Lower lobe of right lung (tissue), 2 donors: ENCODE data around the gene RASGEF1B. TPM values are rescaled to one million over a fixed set of nuclear protein-coding genes. Genes with fewer than 3 reads are reported as not detected.

Experiments
- ATAC-seq, 2 donors: fragments of 200-7000 bp; cut with Tn5 transposase; one replicate each; pipeline ENCODE4 v1.9.1; 2020 to 2022; ENCODE audit warnings: mild to moderate bottlenecking in 2 of 2, moderate library complexity in 2 of 2
- DNase-seq: peaks from one replicate; pipeline ENCODE4 v3.0.0-alpha.2; 2020
- H3K27ac ChIP-seq: fragments of 200-600 bp; one replicate; pipeline ENCODE4 v1.8.0; 2022
- H3K27me3 ChIP-seq: fragments of 200-600 bp; one replicate; pipeline ENCODE4 v1.8.0; 2022; ENCODE audit warnings: low read depth
- H3K36me3 ChIP-seq: fragments of 200-600 bp; one replicate; pipeline ENCODE4 v1.8.0; 2022; ENCODE audit warnings: mild to moderate bottlenecking
- H3K4me1 ChIP-seq: fragments of 200-600 bp; one replicate; pipeline ENCODE4 v1.8.0; 2022
- H3K4me3 ChIP-seq: fragments of 200-600 bp; one replicate; pipeline ENCODE4 v1.8.0; 2022; ENCODE audit warnings: mild to moderate bottlenecking
- H3K9me3 ChIP-seq: fragments of 200-600 bp; one replicate; pipeline ENCODE4 v1.8.0; 2022
- intact Hi-C: fragments of 100-400 bp; cut with DNase I; formaldehyde crosslinking; loops from one replicate; pipeline ENCODE4 v1.11.0; 2022
- total RNA-seq: library from RNA; stranded (reverse); fragmentation: NEBNext Ultra II Directional; extraction: Animal tissue kit (Norgen Biotek cat#: 25700); gene quantifications from one replicate; pipeline ENCODE4 v1.2.1, GENCODE V29; 2021
- TF ChIP-seq, protein P1 (sequence below): fragments of 200-600 bp; IDR thresholded peaks from one replicate; pipeline ENCODE4 v1.8.0; 2022; ENCODE audit warnings: antibody characterized with exemption, mild to moderate bottlenecking
- donor health status: DM: no; HTN: yes; CAD: no; lungs with severe emphysema.

The RASGEF1B gene
- total RNA-seq, 1 donor from 2014 or later = 63.0 TPM

GRCh38 chr4:81436941-81437574 is 34.6 kb downstream of the RASGEF1B start:
- DNase-seq (no peak), ATAC-seq (no peak)
- no peak overlapping the region for H3K4me3 ChIP-seq
- TF ChIP-seq, protein P1, sequence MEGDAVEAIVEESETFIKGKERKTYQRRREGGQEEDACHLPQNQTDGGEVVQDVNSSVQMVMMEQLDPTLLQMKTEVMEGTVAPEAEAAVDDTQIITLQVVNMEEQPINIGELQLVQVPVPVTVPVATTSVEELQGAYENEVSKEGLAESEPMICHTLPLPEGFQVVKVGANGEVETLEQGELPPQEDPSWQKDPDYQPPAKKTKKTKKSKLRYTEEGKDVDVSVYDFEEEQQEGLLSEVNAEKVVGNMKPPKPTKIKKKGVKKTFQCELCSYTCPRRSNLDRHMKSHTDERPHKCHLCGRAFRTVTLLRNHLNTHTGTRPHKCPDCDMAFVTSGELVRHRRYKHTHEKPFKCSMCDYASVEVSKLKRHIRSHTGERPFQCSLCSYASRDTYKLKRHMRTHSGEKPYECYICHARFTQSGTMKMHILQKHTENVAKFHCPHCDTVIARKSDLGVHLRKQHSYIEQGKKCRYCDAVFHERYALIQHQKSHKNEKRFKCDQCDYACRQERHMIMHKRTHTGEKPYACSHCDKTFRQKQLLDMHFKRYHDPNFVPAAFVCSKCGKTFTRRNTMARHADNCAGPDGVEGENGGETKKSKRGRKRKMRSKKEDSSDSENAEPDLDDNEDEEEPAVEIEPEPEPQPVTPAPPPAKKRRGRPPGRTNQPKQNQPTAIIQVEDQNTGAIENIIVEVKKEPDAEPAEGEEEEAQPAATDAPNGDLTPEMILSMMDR = no peak
- no peaks in the 10 kb centered on the region for H3K27me3 ChIP-seq
- H3K27ac ChIP-seq = no peak overlapping the region
- H3K36me3 ChIP-seq = peaks cover 91% of the 10 kb centered on the region
- intact Hi-C loops = no loop called here
- H3K9me3 ChIP-seq = no peaks in the 10 kb centered on the region
- no peaks in the 10 kb centered on the region for H3K4me1 ChIP-seq

DNA sequence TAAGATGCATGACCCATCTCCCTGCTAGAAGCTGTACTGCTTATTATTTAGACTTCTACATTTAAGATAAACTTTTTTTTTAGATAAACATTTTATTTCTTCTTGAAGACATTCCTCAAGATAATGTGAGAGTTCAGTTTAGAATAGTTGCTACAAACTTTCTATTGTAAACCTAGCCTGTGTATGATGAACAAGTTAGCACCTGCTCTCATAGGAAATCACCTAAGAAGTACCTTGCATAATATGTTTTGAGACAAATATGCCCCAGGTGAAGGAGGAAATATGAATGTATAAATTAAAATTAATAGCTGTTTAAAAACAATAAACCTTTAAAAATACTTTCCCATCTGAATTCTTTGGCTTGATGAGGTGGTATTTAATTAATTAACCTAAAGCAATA is 35.6 kb downstream of the RASGEF1B start:
- TF ChIP-seq, protein P1 = no peak
- Histone ChIP-seq H3K4me1 (no peaks in the 10 kb centered on the region), H3K4me3 (no peak overlapping the region), H3K27me3 (no peaks in the 10 kb centered on the region), H3K9me3 (no peaks in the 10 kb centered on the region), H3K36me3 (peaks cover 91% of the 10 kb centered on the region), H3K27ac (no peak overlapping the region)
- no peak for DNase-seq
- no peak for ATAC-seq
- intact Hi-C loops = no loop called here

- Histone ChIP-seq H3K4me3 (no peak overlapping the region), H3K27me3 (no peaks in the 10 kb centered on the region), H3K36me3 (peaks cover 87% of the 10 kb centered on the region), H3K9me3 (no peaks in the 10 kb centered on the region), H3K27ac (no peak overlapping the region), H3K4me1 (no peaks in the 10 kb centered on the region)
- ATAC-seq (no peak), DNase-seq (no peak)
- TF ChIP-seq, protein P1 = no peak
- intact Hi-C loops = no loop called here
Measured at GRCh38 chr4:81432825-81433224, 38.9 kb downstream of the RASGEF1B start.

- Histone ChIP-seq H3K4me1 (no peaks in the 10 kb centered on the region), H3K9me3 (no peaks in the 10 kb centered on the region), H3K4me3 (no peak overlapping the region), H3K27ac (no peak overlapping the region), H3K27me3 (no peaks in the 10 kb centered on the region), H3K36me3 (peaks cover 86% of the 10 kb centered on the region)
- DNase-seq (no peak), ATAC-seq (no peak)
- TF ChIP-seq, protein P1 = no peak
- intact Hi-C loops = no loop called here
Measured at GRCh38 chr4:81431971-81432370, 39.7 kb downstream of the RASGEF1B start.

GRCh38 chr4:81429607-81430006 is 42.1 kb downstream of the RASGEF1B start:
- DNase-seq (no peak), ATAC-seq (peak in 1 of 2 donors; percentile 31)
- Histone ChIP-seq H3K9me3 (no peaks in the 10 kb centered on the region), H3K27ac (no peak overlapping the region), H3K4me3 (no peak overlapping the region), H3K36me3 (peaks cover 90% of the 10 kb centered on the region), H3K27me3 (no peaks in the 10 kb centered on the region), H3K4me1 (no peaks in the 10 kb centered on the region)
- intact Hi-C loops = no loop called here
- TF ChIP-seq, protein P1 = no peak
